Peyer's patch (tissue), 4 donors: ENCODE data around the gene SCN1A.

Source experiments
- CTCF ChIP-seq, 6 experiments: fragments of 450-650 bp in 4 of 6; fragments of 200-600 bp in 2 of 6; sonication (generic) in 1 of 6; IDR thresholded peaks; one replicate each; pipeline ENCODE4 v1.5.1; 2017 to 2019; ENCODE audit warnings: antibody characterized with exemption in 6 of 6, mild to moderate bottlenecking in 3 of 6, moderate library complexity in 1 of 6
- POLR2A ChIP-seq, 2 donors: fragments of 450-650 bp; IDR thresholded peaks; one replicate each; pipeline ENCODE4 v1.5.1; 2017; ENCODE audit warnings: antibody characterized with exemption in 2 of 2, mild to moderate bottlenecking in 2 of 2, moderate library complexity in 2 of 2

GRCh38 chr2:166152064-166152463, 24.2 kb upstream of the SCN1A start:
- no peak for TF ChIP-seq CTCF (IDR thresholded peaks at IDR 0.05)
- no peak for TF ChIP-seq POLR2A (IDR thresholded peaks at IDR 0.05)
